Endothelial cell (in vitro differentiated cells): ENCODE data around the gene DYNC1LI2. TPM values are rescaled to one million over a fixed set of nuclear protein-coding genes. Genes with fewer than 3 reads are reported as not detected.

Experiments used
- DNase-seq: peaks from one replicate; pipeline ENCODE4 v3.0.0; 2021; ENCODE audit warnings: low spot score
- H3K27ac Mint-ChIP-seq: one replicate; pipeline ENCODE4 v1.8.0; 2021; ENCODE audit warnings: mixed read lengths, inconsistent platforms; ENCODE audit not compliant: unreplicated experiment
- H3K27me3 Mint-ChIP-seq: one replicate; pipeline ENCODE4 v1.8.0; 2021; ENCODE audit warnings: mild to moderate bottlenecking, moderate library complexity, mixed read lengths, inconsistent platforms; ENCODE audit not compliant: unreplicated experiment
- H3K36me3 Mint-ChIP-seq: one replicate; pipeline ENCODE4 v1.8.0; 2021; ENCODE audit warnings: mild to moderate bottlenecking, low read depth, mixed read lengths, inconsistent platforms; ENCODE audit not compliant: unreplicated experiment
- H3K4me1 Mint-ChIP-seq: one replicate; pipeline ENCODE4 v1.8.0; 2021; ENCODE audit warnings: mild to moderate bottlenecking, mixed read lengths, inconsistent platforms; ENCODE audit not compliant: unreplicated experiment
- H3K4me3 Mint-ChIP-seq: one replicate; pipeline ENCODE4 v1.8.0; 2021; ENCODE audit warnings: mild to moderate bottlenecking, mixed read lengths, inconsistent platforms; ENCODE audit not compliant: unreplicated experiment
- H3K9me3 Mint-ChIP-seq: one replicate; pipeline ENCODE4 v1.8.0; 2021; ENCODE audit warnings: mixed read lengths, inconsistent platforms; ENCODE audit not compliant: unreplicated experiment
- total RNA-seq: library from RNA; stranded (reverse); fragmentation: NEBNext Ultra II Directional; extraction: Animal tissue kit (Norgen Biotek cat#: 25700); gene quantifications from one replicate; pipeline ENCODE4 v1.2.1, GENCODE V29; 2021; ENCODE audit not compliant: unreplicated experiment
- TF ChIP-seq, protein P1 (sequence below): fragments of 200-600 bp; sonication (generic); IDR thresholded peaks from one replicate; pipeline ENCODE4 v1.5.0; 2021; ENCODE audit warnings: antibody characterized with exemption; ENCODE audit not compliant: unreplicated experiment

Gene DYNC1LI2
- total RNA-seq, 1 donor from 2014 or later = 138 TPM

DNA sequence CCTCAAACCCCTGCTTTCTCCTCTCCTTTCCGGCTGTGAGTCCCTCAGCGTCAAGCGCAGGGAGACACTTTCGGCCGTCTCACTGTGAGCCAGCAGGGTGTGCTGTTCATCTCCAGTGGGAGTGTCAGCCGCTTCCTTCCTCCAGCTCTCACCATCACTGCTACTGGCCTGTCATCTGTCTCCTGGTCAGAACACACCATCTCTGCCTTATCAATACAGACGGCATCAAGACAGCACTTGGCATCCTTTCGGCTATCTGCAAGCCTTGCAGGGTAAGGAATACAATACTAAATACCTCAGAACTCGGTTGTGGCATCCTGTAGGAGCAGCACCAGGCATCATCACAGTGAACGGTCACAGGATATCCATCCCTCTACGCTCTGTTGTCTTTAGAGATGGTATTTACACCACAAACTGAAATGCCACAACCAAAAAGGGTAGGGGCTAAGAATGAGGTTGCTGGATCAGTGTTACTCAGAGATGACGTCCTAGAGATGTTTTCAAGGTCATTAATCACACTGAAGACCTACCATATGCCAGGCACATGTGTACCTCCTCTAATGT is 34.2 kb downstream of the DYNC1LI2 start:
- DNase-seq = peak; percentile 58
- TF ChIP-seq, protein P1, sequence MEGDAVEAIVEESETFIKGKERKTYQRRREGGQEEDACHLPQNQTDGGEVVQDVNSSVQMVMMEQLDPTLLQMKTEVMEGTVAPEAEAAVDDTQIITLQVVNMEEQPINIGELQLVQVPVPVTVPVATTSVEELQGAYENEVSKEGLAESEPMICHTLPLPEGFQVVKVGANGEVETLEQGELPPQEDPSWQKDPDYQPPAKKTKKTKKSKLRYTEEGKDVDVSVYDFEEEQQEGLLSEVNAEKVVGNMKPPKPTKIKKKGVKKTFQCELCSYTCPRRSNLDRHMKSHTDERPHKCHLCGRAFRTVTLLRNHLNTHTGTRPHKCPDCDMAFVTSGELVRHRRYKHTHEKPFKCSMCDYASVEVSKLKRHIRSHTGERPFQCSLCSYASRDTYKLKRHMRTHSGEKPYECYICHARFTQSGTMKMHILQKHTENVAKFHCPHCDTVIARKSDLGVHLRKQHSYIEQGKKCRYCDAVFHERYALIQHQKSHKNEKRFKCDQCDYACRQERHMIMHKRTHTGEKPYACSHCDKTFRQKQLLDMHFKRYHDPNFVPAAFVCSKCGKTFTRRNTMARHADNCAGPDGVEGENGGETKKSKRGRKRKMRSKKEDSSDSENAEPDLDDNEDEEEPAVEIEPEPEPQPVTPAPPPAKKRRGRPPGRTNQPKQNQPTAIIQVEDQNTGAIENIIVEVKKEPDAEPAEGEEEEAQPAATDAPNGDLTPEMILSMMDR = peak; percentile 19
- H3K4me3 Mint-ChIP-seq = no peak overlapping the region
- H3K27ac Mint-ChIP-seq = no peak overlapping the region
- H3K9me3 Mint-ChIP-seq = no peaks in the 10 kb centered on the region
- peaks cover 9% of the 10 kb centered on the region for H3K36me3 Mint-ChIP-seq
- no peaks in the 10 kb centered on the region for H3K4me1 Mint-ChIP-seq
- peaks cover 1% of the 10 kb centered on the region for H3K27me3 Mint-ChIP-seq

DNA sequence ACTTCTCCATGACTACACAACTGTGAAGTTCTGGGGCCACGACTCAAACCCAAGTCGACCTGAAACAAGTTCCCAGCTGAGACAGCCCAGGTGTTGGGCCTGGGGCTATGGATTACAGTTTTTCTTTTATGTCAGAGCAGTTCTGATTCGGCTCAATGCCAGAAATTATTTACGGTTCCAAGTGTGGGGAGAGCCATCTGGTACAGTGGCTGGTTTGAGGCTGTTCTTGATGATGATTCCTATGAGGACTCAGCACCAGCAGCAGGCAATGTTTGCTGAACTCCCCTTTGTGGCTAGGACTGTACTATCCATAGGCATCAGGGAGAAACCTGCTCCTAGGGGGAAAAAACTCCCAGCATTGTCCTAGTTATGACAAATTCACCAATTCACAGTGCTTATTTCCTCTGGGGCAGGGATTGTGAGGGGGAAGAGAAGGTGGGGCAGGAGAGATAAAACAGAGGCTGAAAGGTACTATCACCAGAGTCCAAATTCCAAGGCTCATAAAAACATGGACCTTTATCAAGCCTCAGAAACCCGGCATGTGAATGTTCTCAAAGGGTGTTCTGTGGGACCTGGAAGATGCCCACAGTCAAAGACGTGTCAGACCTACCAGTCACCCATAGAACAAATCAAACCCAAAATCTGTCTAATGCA is 36.6 kb downstream of the DYNC1LI2 start:
- no peak for DNase-seq
- peak overlapping the region; percentile 37 for H3K27ac Mint-ChIP-seq
- no peaks in the 10 kb centered on the region for H3K4me1 Mint-ChIP-seq
- H3K36me3 Mint-ChIP-seq = peaks cover 9% of the 10 kb centered on the region
- H3K4me3 Mint-ChIP-seq = no peak overlapping the region
- H3K27me3 Mint-ChIP-seq = peaks cover 1% of the 10 kb centered on the region
- H3K9me3 Mint-ChIP-seq = no peaks in the 10 kb centered on the region
- TF ChIP-seq, protein P1 = no peak

DNA sequence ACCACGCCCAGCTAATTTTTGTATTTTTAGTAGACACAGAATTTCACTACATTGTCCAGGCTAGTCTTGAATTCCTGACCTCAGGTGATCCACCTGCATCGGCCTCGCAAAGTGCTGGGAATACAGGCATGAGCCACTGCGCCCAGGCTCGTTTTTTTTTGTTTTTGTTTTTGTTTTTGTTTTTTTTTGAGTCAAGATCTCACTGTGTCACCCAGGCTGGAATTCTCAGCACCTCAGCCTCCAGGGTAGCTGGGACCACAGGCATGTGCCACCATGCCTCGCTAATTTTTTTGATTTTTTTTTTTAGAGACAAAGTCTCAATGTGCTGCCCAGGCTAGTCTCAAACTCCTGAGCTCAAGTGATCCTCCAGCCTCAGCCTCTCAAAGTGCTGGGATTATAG is 37.3 kb downstream of the DYNC1LI2 start:
- no peak for DNase-seq
- Mint-ChIP-seq H3K4me1 (no peaks in the 10 kb centered on the region), H3K36me3 (peaks cover 9% of the 10 kb centered on the region), H3K4me3 (no peak overlapping the region), H3K27me3 (peaks cover 1% of the 10 kb centered on the region), H3K9me3 (no peaks in the 10 kb centered on the region), H3K27ac (no peak overlapping the region)
- TF ChIP-seq, protein P1 = no peak

DNA sequence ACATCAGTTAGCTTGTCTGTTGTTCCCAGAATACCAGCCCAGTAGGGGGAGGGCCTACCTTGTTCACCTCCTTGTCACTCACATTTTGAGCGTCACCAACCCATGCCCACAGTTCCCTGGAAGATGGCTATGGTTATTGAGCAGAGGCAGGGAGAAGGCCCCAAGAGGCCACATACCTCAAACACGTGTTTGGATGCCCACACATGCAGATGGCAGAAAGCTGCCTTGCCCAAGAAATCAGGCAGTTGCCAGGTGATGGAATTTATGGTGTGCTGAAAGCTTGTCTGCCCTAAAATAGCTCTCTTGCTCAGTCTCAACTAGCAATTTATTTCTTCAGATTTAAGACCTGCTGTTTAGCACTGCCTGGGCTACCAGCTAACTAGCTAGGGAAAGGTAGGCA is 38.3 kb downstream of the DYNC1LI2 start:
- Mint-ChIP-seq H3K4me3 (no peak overlapping the region), H3K36me3 (peaks cover 9% of the 10 kb centered on the region), H3K4me1 (no peaks in the 10 kb centered on the region), H3K9me3 (no peaks in the 10 kb centered on the region), H3K27me3 (peaks cover 1% of the 10 kb centered on the region), H3K27ac (no peak overlapping the region)
- TF ChIP-seq, protein P1 = no peak
- DNase-seq = no peak

DNA sequence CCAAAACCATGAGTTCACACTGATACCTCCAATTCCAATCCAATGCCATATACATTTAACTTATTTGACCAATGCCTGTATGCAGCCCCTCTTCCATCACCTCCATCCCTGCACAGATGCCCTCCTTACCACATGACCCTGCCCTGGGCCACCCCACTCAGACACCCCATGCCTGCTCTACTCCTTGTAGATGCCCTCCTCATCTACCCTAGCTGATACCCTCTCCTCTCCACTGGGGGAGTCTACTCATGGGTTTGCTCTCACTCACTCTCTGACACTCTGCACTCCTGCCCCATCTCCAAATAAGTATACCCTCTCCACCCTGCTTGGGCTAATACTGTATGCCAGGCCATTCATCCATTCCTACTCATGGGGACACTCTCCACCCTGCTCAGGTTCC is 38.9 kb downstream of the DYNC1LI2 start:
- Mint-ChIP-seq H3K27me3 (peaks cover 1% of the 10 kb centered on the region), H3K27ac (no peak overlapping the region), H3K9me3 (no peaks in the 10 kb centered on the region), H3K4me1 (no peaks in the 10 kb centered on the region), H3K36me3 (peaks cover 9% of the 10 kb centered on the region), H3K4me3 (no peak overlapping the region)
- no peak for DNase-seq
- TF ChIP-seq, protein P1 = no peak
